Breast epithelium (tissue), 3 donors: ENCODE data around the gene SNAPC2.

Experiments used
- CTCF ChIP-seq, 3 donors: fragments of 450-650 bp; IDR thresholded peaks; one replicate each; pipeline ENCODE4 v1.5.1; 2016 to 2017; ENCODE audit warnings: antibody characterized with exemption in 3 of 3, mild to moderate bottlenecking in 3 of 3, moderate library complexity in 3 of 3
- POLR2A ChIP-seq: fragments of 450-650 bp; IDR thresholded peaks from one replicate; pipeline ENCODE4 v1.6.1; 2016; ENCODE audit warnings: antibody characterized with exemption, mild to moderate bottlenecking, moderate library complexity
- POLR2AphosphoS5 ChIP-seq, 3 donors: sonication (generic); formaldehyde crosslinking; IDR thresholded peaks; one replicate each; pipeline ENCODE4 v1.6.1; 2017; ENCODE audit warnings: antibody characterized with exemption in 3 of 3

DNA sequence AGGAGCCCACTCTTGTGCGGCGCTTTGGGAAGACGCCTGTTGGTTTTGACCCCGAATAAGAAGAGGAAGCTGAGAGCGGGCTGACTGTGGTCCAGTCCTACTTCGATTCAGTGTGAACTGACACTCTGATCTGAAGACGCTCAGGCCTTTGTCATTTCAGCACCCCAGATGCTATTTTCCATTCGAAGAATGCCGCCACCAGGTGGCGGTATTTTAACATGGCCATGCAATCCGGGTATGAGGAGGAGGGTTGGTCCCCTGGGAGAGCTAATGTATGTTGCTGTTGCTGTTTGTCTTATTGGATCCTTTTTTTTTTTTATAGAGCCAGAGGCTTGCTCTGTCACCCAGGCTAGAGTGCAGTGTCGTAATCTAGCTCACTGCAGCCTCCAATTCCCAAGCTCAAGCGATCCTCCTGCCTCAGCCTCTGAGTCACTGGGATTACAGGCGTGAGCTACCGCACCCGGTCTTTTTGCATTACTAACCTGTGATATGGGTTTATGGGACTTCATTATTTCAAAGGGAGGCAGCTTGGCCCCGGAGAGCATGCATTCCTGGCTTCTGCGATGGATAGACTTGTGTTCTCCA is 24.1 kb downstream of the SNAPC2 start:
- TF ChIP-seq CTCF (IDR thresholded peaks at IDR 0.05) (peak; percentile 74 to 95 (median 90)), POLR2AphosphoS5 (IDR thresholded peaks at IDR 0.05) (no peak), POLR2A (no peak)
